Measurements from ENCODE around the gene SPDEF.

The SPDEF gene

DNA sequence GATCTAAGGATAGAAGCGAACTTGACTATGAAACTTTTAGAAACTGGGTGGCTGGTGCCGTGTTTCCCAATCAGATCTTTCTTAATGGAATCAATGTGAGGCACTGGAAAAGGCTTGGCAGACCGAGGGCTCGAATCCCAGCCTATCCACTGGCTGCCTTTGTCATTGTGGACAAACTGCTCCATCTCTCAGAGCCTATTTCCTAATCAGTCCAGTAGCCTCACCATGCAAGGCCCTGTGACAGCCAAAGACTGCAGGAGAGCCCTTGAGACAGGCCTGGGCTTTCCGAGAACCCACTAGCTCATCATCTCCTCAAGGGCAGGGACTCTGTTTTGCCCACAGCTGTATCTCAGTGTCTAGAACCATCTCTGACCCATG, 43.4 kb downstream of the SPDEF start:
- no peak for DNase-seq

DNA sequence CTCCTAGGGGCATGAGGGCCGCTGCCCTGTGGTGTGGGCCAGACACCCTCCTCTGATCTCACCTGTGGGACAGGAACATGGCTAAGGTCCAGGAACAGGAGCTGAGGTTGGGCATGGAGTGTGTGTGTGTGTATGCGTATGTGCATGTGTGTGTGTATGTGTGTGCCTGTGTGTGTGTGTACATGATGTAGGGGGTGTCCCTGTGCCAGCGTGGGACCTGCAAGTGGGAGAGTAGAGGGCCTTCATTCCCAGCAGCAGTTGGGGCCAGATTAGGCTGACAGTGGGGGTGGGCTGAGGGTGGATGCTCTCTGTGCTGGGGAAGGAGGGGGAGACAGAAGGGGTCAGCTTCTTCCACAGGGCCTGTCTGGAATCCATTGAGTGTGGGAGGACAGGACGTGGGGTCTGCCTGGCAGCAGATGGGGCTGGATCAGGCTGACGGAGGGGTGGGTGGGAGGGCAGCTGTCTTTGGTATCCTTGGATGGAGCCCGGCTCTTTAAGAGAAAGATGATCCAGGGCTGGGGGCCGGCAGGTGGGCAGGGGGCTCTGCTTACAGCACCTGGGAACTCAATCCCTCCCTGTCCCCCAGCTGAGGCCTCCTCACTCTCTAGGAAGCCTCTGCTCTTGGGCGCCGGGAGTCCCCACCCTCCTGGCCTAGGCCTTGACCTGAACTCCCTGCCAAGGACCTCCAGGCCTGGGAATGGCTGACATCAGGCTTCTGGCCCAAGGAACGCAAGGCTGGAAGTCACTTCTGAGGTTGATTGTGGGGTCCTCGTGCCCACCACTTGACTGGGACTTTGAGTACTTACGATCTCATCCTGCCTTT, 44.0 kb downstream of the SPDEF start:
- no peak for DNase-seq

- DNase-seq = no peak
Measured at GRCh38 chr6:34511214-34511914, 44.8 kb downstream of the SPDEF start.

- no peak for DNase-seq
Measured at GRCh38 chr6:34510299-34510698, 45.8 kb downstream of the SPDEF start.

DNA sequence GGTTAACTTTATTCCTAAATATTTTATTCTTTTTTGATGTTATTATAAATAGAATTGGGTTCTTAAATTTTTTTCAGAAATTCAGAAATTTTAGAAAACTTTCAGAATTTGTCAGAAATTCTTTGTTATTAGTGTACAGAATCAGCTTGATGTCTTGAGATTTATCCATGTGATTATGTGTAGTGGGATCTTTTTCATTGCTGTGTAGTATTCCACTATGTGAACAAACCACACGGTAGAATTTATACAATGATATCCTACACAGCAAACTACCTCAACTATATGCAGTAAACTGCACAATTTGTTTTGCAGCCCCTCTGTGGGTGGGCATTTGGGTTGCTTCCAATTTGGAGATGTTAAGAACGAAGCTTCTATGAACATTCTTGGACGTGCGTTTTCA, 46.3 kb downstream of the SPDEF start:
- DNase-seq = no peak

DNA sequence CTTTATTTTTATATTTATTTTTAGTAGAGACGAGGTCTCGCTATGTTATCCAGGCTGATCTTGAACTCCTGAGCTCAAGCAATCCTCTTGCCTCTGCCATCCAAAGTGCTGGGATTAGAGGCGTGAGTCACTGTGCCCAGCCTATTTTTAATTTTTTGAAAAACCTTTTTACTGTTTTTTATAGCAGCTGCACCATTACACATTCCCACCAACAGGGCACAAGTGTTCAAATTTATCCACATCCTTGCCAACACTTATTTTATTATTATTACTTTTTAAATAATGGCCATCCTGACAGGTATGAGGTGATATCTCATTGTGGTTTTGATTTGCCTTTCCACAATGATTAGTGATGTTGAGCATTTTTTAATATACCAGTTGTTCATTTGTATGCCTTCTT, 47.7 kb downstream of the SPDEF start:
- no peak for DNase-seq

- no peak for DNase-seq
Measured at GRCh38 chr6:34506718-34507117, 49.4 kb downstream of the SPDEF start.

GRCh38 chr6:34497411-34497810, 58.7 kb downstream of the SPDEF start:
- DNase-seq = no peak

DNA sequence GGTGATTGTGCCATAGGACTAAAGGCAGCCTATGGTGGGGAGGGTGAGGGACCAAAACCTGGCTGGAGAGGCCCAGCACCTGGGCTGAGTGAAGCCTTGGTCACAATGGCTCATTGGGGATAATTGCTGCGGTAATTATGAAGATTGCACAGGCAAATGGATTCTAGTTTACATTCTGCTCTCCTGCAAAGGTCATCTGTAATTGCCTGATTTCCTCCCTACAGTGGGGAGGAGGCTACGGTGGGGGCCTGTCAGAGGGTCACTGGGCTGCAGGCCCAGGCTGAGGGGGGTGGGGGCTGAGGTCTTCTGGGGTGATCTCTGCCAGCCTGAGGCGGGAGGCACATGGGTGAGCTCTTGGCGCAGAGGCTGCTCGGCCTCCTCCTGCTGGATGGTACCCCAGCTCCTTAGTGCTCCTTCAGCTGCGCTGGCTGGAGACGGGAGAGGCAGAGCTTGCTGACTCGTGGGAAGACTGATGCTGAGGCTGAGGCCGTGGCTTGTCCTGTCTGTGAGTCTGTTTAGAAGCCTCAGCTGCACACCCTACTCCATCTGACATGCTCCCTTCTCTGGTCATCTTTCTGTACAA, 59.9 kb downstream of the SPDEF start:
- no peak for DNase-seq

- no peak for DNase-seq
Measured at GRCh38 chr6:34494973-34495372, 61.2 kb downstream of the SPDEF start.

GRCh38 chr6:34493344-34493743, 62.8 kb downstream of the SPDEF start:
- no peak for DNase-seq

DNA sequence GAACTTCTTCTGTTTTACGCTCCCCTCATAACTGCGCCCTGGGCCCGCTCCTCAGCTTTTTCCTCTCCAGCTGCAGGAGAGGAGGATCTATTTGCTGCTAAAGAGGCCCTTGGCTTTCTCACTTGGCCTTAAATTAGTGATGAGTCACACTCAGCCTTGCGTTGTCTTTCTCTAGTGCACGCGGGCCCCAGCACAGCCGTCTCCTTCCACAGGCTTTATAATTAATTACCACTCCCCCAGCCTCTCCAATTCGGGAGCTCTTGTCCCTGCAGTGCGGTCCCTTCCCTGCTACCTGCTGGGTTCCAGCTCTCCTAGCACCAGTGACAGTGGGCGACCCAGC, 65.1 kb downstream of the SPDEF start:
- DNase-seq = no peak

DNA sequence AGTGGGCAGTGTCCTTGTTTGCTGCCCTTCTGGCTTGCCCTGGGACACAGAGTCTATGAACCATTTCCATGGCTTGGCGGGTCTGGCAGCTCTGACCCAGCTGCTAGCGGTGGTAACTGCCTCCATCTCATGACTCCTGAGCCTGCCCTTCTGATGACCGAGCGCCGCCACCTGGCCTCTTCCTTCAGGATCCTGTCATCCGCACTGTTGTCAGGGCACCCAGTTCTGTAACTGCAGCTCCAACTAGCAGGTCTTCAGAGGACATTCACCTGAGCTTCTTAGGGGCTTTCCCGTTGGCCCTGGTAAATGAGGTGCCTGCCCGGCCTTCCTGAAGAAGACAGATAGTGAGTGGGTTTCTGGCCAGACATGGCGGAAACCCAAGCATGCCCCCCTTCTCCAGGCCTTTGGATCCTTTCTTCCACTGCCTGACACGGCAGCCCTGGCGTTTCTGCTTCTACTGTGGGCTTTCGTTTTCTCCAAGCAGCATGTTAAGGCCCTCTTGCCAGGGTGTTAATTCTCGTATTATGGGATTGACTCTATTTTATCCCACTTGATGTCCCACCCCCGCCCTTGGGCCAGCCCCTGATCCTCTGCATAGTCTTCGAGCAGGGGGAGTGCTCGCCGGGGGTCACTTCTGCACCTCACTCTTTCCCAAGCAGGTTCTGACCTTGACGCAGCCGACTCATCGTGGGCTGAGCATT, 65.6 kb downstream of the SPDEF start:
- DNase-seq = no peak

DNA sequence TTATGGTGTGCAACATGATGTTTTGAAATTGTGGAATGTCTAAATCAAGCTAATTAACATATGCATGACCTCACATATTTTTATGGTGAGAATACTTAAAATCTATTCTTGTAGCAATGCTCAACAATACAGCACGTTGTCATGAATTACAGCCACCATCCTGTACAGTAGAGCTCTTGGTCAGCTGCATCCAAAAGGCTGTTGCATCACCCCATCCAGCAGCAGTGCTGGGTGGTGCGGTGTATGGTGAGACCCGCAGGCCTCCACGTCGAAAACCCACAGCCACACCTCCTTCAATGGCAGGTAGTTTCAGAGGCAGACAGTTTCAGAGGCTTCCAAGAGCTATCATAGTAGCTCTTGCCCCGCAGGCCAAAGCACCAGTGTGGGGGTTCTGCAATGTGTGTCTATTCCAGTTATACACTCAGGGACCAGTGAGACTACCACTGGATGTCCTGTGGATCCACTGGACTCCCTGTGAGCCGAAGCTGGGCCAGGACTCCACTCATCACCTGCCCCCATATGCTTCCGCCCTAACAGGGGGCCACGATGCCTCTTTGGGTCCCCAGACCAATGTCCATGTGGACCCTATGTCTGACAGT, 66.8 kb downstream of the SPDEF start:
- no peak for DNase-seq
